ENCODE results near the gene ARFGAP3.

DNA sequence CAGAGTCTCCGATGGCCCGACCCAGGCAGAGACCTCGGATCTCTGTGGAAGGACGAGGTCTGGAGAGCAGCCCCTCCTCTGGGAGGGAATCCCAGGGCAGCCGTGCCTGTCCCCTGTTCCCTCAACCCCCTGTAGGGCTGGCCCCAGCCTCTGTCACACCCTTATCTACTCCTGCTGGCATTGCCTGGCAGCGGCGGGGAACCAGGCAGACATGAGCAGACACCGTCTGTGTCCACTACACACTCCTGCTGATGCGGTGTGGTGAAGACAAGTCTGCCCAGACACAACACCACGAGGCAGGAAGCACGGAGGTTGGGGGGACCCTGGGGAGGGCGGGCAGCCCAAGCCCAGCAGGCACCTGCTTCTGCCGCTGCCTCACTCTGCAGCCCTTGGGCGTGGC is 83.9 kb downstream of the ARFGAP3 start:
- TF ChIP-seq EZH2 (IDR thresholded peaks at IDR 0.05) (no peak), POLR2AphosphoS5 (IDR thresholded peaks at IDR 0.05; ENCODE audit: borderline replicate concordance, low read depth, low read length) (no peak)

Data from SK-N-MC (cell line).